CD14-positive monocyte (primary cell): ENCODE measurements around the gene MYH16. TPM values are rescaled to one million over a fixed set of nuclear protein-coding genes. Genes with fewer than 3 reads are reported as not detected.

Source experiments
- DNase-seq, 3 donors: peaks; one replicate each; pipeline ENCODE4 v3.0.0-alpha.2; 2011 to 2022
- H2AFZ ChIP-seq: 2 replicates; pipeline ENCODE4 v1.6.0; 2012; ENCODE audit warnings: mild to moderate bottlenecking, low read depth, low read length, inconsistent platforms; ENCODE audit not compliant: insufficient read depth, poor library complexity, severe bottlenecking
- H3K27ac ChIP-seq, 2 donors: 1 replicate in 1 of 2; 2 replicates in 1 of 2; pipeline ENCODE4 v1.5.1; 2012 to 2013; ENCODE audit warnings: low read length in 2 of 2, control low read depth in 1 of 2, inconsistent platforms in 1 of 2, low read depth in 1 of 2, mild to moderate bottlenecking in 1 of 2
- H3K27me3 ChIP-seq, 2 donors: one replicate each; pipeline versions ENCODE4 v1.6.0 to v1.6.1; 2011 to 2013; ENCODE audit warnings: low read length in 2 of 2; ENCODE audit not compliant: control insufficient read depth in 2 of 2, insufficient read depth in 2 of 2
- H3K36me3 ChIP-seq, 2 donors: replicated peaks in 1 of 2; 1 replicate in 1 of 2; 2 replicates in 1 of 2; pipeline versions ENCODE4 v1.5.1 to v1.6.1; 2012 to 2013; ENCODE audit warnings: low read length in 2 of 2, control low read depth in 1 of 2, inconsistent platforms in 1 of 2, mild to moderate bottlenecking in 1 of 2; ENCODE audit not compliant: insufficient read depth in 2 of 2, control insufficient read depth in 1 of 2
- H3K4me1 ChIP-seq, 2 donors: 1 replicate in 1 of 2; 2 replicates in 1 of 2; pipeline versions ENCODE4 v1.5.1 to v1.6.1; 2012 to 2013; ENCODE audit warnings: low read length in 2 of 2, control low read depth in 1 of 2, inconsistent platforms in 1 of 2, mild to moderate bottlenecking in 1 of 2, moderate library complexity in 1 of 2; ENCODE audit not compliant: insufficient read depth in 2 of 2, control insufficient read depth in 1 of 2
- H3K4me2 ChIP-seq: replicated peaks from 2 replicates; pipeline ENCODE3; 2012; ENCODE audit warnings: low read length, moderate library complexity, mild to moderate bottlenecking; ENCODE audit not compliant: poor library complexity, severe bottlenecking; ENCODE audit errors: extremely low read depth
- H3K4me3 ChIP-seq, 3 experiments: fragments of 200-600 bp in 1 of 3; sonication (generic) in 1 of 3; replicated peaks in 1 of 3; 1 replicate in 2 of 3; 2 replicates in 1 of 3; pipeline ENCODE4 v1.5.1; 2011 to 2013; ENCODE audit warnings: low read length in 3 of 3, mild to moderate bottlenecking in 3 of 3, control low read depth in 2 of 3, low read depth in 2 of 3, inconsistent platforms in 1 of 3, moderate library complexity in 1 of 3
- H3K79me2 ChIP-seq: 2 replicates; pipeline ENCODE4 v1.6.0; 2012; ENCODE audit warnings: mild to moderate bottlenecking, control low read depth, inconsistent platforms, low read length, moderate library complexity; ENCODE audit not compliant: insufficient read depth
- H3K9ac ChIP-seq: 2 replicates; pipeline ENCODE4 v1.6.0; 2017; ENCODE audit warnings: low read length, mild to moderate bottlenecking; ENCODE audit not compliant: insufficient read depth, poor library complexity, severe bottlenecking
- H3K9me3 ChIP-seq, 2 donors: replicated peaks in 1 of 2; 1 replicate in 1 of 2; 2 replicates in 1 of 2; pipeline versions ENCODE4 v1.5.1 to v1.6.1; 2012 to 2013; ENCODE audit warnings: low read length in 2 of 2, control low read depth in 1 of 2; ENCODE audit not compliant: control insufficient read depth in 1 of 2, insufficient read depth in 1 of 2
- H4K20me1 ChIP-seq: 2 replicates; pipeline ENCODE4 v1.6.0; 2012; ENCODE audit warnings: mild to moderate bottlenecking, low read length, control low read depth, moderate library complexity; ENCODE audit not compliant: insufficient read depth
- H3K27ac Mint-ChIP-seq, 7 donors: one replicate each; pipeline ENCODE4 v1.8.0; 2020; ENCODE audit warnings: mild to moderate bottlenecking in 7 of 7, mixed read lengths in 7 of 7, moderate library complexity in 6 of 7, inconsistent platforms in 2 of 7
- H3K27me3 Mint-ChIP-seq, 3 donors: one replicate each; pipeline ENCODE4 v1.8.0; 2021 to 2022; ENCODE audit warnings: low read depth in 3 of 3, mild to moderate bottlenecking in 3 of 3, mixed read lengths in 3 of 3, moderate library complexity in 3 of 3, inconsistent platforms in 1 of 3
- H3K36me3 Mint-ChIP-seq, 2 donors: one replicate each; pipeline ENCODE4 v1.8.0; 2020; ENCODE audit warnings: mixed read lengths in 2 of 2, inconsistent platforms in 1 of 2, mild to moderate bottlenecking in 1 of 2
- H3K4me1 Mint-ChIP-seq: one replicate; pipeline ENCODE4 v1.8.0; 2020; ENCODE audit warnings: mild to moderate bottlenecking, mixed read lengths
- H3K4me3 Mint-ChIP-seq, 2 donors: one replicate each; pipeline ENCODE4 v1.8.0; 2020; ENCODE audit warnings: mild to moderate bottlenecking in 2 of 2, mixed read lengths in 2 of 2, moderate library complexity in 1 of 2
- H3K9me3 Mint-ChIP-seq, 7 donors: one replicate each; pipeline ENCODE4 v1.8.0; 2020 to 2022; ENCODE audit warnings: mixed read lengths in 7 of 7, mild to moderate bottlenecking in 6 of 7, moderate library complexity in 6 of 7, inconsistent platforms in 2 of 7
- WGBS: methylation state at CpG from one replicate; pipeline ENCODE4 v1.1.5; 2013; ENCODE audit warnings: missing lambda C conversion rate; ENCODE audit not compliant: insufficient coverage; 5-methylcytosine and 5-hydroxymethylcytosine counted together
- intact Hi-C, 2 donors: fragments of 100-400 bp; cut with micrococcal nuclease; formaldehyde crosslinking; loops; one replicate each; pipeline versions ENCODE4 v1.15.0 to v1.15.1; 2023
- polyA plus RNA-seq, 3 donors: library from polyadenylated mRNA; depleted of rRNA in 1 of 3; unstranded in 2 of 3; stranded (reverse) in 1 of 3; fragments of 300-500 nt in 2 of 3; fragments of >200 nt in 1 of 3; fragmentation: Illumina TruSeq in 2 of 3; gene quantifications; 1 replicate in 2 of 3; 2 replicates in 1 of 3; pipeline ENCODE4 v1.2.3, GENCODE V29; 2012 to 2021
- TF ChIP-seq, protein P1 (sequence below): fragments of 200-600 bp; IDR thresholded peaks from one replicate; pipeline ENCODE4 v1.8.0; 2022; ENCODE audit warnings: antibody characterized with exemption, mild to moderate bottlenecking

Gene MYH16
- polyA plus RNA-seq, 3 donors = not detected

DNA sequence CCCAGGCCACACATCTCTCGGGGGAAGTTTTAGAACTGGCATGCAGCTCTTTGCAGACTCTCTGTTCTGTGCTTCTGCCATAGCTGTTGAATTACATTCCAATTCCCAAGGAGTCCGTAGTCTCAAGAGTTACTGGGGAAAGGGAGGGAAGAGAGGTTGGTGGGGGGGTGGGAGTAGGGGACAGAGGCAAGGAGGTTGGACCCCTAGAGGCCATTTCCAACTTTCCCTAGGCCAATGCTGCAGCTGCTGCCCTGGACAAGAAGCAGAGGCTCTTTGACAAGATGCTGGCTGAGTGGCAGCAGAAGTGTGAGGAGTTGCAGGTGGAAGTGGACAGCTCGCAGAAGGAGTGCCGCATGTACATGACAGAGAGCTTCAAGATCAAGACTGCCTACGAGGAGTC is 23.8 kb downstream of the MYH16 start:
- Histone ChIP-seq H3K4me3 (no peak overlapping the region), H3K79me2 (no peaks in the 10 kb centered on the region), H3K27me3 (no peaks in the 10 kb centered on the region), H3K9ac (no peak overlapping the region), H2AFZ (no peak overlapping the region), H4K20me1 (no peaks in the 10 kb centered on the region), H3K9me3 (no peaks in the 10 kb centered on the region), H3K27ac (no peak overlapping the region), H3K36me3 (no peaks in the 10 kb centered on the region), H3K4me2 (no peak overlapping the region), H3K4me1 (no peaks in the 10 kb centered on the region)
- H3K27me3 Mint-ChIP-seq = peaks cover 0 to 4% (median 2%) of the 10 kb centered on the region in 3 donors
- H3K27ac Mint-ChIP-seq = peak overlapping the region in 1 of 7 donors; percentile 1
- peaks cover 3% of the 10 kb centered on the region for H3K4me1 Mint-ChIP-seq
- 95% methylated on average over 3 of the region's 5 CpGs for WGBS
- no peaks in the 10 kb centered on the region for H3K9me3 Mint-ChIP-seq
- no peak overlapping the region for H3K4me3 Mint-ChIP-seq
- intact Hi-C loops = no loop called here
- TF ChIP-seq, protein P1, sequence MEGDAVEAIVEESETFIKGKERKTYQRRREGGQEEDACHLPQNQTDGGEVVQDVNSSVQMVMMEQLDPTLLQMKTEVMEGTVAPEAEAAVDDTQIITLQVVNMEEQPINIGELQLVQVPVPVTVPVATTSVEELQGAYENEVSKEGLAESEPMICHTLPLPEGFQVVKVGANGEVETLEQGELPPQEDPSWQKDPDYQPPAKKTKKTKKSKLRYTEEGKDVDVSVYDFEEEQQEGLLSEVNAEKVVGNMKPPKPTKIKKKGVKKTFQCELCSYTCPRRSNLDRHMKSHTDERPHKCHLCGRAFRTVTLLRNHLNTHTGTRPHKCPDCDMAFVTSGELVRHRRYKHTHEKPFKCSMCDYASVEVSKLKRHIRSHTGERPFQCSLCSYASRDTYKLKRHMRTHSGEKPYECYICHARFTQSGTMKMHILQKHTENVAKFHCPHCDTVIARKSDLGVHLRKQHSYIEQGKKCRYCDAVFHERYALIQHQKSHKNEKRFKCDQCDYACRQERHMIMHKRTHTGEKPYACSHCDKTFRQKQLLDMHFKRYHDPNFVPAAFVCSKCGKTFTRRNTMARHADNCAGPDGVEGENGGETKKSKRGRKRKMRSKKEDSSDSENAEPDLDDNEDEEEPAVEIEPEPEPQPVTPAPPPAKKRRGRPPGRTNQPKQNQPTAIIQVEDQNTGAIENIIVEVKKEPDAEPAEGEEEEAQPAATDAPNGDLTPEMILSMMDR = no peak
- DNase-seq = no peak
- H3K36me3 Mint-ChIP-seq = no peaks in the 10 kb centered on the region

DNA sequence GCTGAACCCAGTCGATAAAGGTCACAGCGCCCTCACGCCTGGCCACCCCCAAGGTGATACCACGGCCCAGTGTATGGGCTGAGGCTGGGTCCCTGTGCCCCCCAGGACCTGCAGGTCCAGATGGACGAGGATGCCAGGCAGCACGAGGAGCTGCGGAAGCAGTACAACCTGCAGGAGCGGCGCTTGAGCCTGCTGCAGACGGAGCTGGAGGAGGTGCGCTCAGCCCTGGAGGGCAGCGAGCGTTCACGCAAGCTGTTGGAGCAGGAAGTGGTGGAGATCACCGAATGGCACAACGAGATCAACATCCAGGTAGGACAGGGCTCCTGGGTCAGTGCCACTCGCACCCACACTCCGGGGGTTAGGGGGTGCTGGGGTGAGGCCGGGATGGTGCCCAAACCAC is 28.9 kb downstream of the MYH16 start:
- Mint-ChIP-seq H3K4me3 (no peak overlapping the region), H3K27ac (peak overlapping the region in 1 of 7 donors; percentile 66), H3K27me3 (peaks cover 2 to 3% (median 2%) of the 10 kb centered on the region in 3 donors), H3K4me1 (peaks cover 10% of the 10 kb centered on the region), H3K9me3 (no peaks in the 10 kb centered on the region), H3K36me3 (no peaks in the 10 kb centered on the region)
- no peaks in the 10 kb centered on the region for H3K4me1 ChIP-seq
- 94% methylated on average over 18 of the region's 19 CpGs for WGBS
- H3K9me3 ChIP-seq = no peaks in the 10 kb centered on the region
- no peak overlapping the region for H3K4me2 ChIP-seq
- no peak overlapping the region for H2AFZ ChIP-seq
- no peak overlapping the region for H3K4me3 ChIP-seq
- H4K20me1 ChIP-seq = no peaks in the 10 kb centered on the region
- no peak for DNase-seq
- no peak overlapping the region for H3K9ac ChIP-seq
- H3K79me2 ChIP-seq = no peaks in the 10 kb centered on the region
- H3K36me3 ChIP-seq = no peaks in the 10 kb centered on the region
- no peaks in the 10 kb centered on the region for H3K27me3 ChIP-seq
- intact Hi-C loops = no loop called here
- no peak overlapping the region for H3K27ac ChIP-seq
- TF ChIP-seq, protein P1 = no peak
